Measurements from ENCODE around the gene PJA2. TPM values are rescaled to one million over a fixed set of nuclear protein-coding genes. Genes with fewer than 3 reads are reported as not detected.

Gene PJA2
- polyA plus RNA-seq, 1 experiment, result 109 TPM

DNA sequence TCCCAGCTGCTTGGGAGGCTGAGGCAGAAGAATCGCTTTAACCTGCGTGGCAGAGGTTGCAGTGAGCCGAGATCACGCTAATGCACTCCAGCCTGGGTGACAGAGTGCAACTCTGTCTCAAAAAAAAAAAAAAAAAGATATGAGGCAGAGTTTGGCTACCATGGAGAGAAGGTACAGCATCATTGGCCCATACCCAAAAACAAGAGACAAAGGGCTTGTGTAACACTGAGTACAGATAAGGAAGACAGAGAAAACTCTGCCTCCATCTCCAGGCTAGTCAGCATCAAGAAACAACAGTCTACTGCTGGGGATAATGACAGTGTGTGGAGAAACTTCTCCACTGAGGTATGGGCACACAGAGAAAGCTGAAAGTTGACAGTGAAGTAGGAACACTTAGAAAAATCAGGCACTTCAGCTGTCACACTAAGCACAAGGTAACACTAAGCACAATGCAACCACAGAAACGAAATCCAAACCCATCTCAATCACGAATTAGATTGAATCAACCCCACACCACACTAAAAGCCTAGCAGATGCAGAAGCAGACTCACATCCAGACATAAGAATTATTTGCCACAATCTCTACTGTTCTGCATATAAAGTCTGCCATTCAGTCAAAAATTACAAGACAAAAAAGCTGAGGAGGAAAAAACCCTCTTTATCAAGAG lies 10.5 kb downstream of the PJA2 start:
- H3K4me3 ChIP-seq (ENCODE audit: low read depth, low read length), result no peak overlapping the region
- H3K27ac ChIP-seq (ENCODE audit: low read depth, low read length), result no peak overlapping the region
- ChIA-PET POLR2A (no interaction called here), CTCF (no interaction called here)
- TF ChIP-seq, protein P1, sequence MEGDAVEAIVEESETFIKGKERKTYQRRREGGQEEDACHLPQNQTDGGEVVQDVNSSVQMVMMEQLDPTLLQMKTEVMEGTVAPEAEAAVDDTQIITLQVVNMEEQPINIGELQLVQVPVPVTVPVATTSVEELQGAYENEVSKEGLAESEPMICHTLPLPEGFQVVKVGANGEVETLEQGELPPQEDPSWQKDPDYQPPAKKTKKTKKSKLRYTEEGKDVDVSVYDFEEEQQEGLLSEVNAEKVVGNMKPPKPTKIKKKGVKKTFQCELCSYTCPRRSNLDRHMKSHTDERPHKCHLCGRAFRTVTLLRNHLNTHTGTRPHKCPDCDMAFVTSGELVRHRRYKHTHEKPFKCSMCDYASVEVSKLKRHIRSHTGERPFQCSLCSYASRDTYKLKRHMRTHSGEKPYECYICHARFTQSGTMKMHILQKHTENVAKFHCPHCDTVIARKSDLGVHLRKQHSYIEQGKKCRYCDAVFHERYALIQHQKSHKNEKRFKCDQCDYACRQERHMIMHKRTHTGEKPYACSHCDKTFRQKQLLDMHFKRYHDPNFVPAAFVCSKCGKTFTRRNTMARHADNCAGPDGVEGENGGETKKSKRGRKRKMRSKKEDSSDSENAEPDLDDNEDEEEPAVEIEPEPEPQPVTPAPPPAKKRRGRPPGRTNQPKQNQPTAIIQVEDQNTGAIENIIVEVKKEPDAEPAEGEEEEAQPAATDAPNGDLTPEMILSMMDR (IDR thresholded peaks at IDR 0.05; ENCODE audit: low read depth, low read length), result no peak
- no peaks in the 10 kb centered on the region for H3K27me3 ChIP-seq (ENCODE audit: control insufficient read depth, insufficient read depth, low read length)
- H3K9me3 ChIP-seq (ENCODE audit: control insufficient read depth, insufficient read depth, low read length), result peaks cover 3% of the 10 kb centered on the region; the same call in 1 of the 2 replicates
- no peak for DNase-seq (ENCODE audit: low read depth, low spot score)

DNA sequence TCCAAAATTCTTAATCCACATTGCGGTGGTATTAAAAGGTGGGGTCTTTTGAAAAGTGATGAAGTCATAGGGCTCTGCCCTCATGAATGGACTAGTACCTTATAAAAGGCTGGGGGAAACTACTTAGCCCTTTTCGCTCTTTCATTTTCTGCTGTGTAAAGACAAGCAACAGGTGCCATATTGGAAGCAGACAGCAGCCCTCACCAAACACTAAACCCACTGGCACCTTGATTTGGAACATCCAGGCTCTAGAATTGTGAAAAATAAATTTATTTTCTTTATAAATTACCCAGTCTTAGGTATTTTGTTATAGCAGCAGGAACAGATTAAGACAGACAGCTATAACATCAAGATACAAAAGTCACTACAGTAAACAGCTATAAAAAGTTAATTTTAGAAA lies 12.8 kb downstream of the PJA2 start:
- TF ChIP-seq, protein P1 (IDR thresholded peaks at IDR 0.05; ENCODE audit: low read depth, low read length), result no peak
- CTCF ChIA-PET, result no interaction called here
- POLR2A ChIA-PET, result no interaction called here
- H3K27ac ChIP-seq (ENCODE audit: low read depth, low read length), result no peak overlapping the region
- no peak overlapping the region for H3K4me3 ChIP-seq (ENCODE audit: low read depth, low read length)
- H3K9me3 ChIP-seq (ENCODE audit: control insufficient read depth, insufficient read depth, low read length), result no peaks in the 10 kb centered on the region
- no peaks in the 10 kb centered on the region for H3K27me3 ChIP-seq (ENCODE audit: control insufficient read depth, insufficient read depth, low read length)
- DNase-seq (ENCODE audit: low read depth, low spot score), result no peak

DNA sequence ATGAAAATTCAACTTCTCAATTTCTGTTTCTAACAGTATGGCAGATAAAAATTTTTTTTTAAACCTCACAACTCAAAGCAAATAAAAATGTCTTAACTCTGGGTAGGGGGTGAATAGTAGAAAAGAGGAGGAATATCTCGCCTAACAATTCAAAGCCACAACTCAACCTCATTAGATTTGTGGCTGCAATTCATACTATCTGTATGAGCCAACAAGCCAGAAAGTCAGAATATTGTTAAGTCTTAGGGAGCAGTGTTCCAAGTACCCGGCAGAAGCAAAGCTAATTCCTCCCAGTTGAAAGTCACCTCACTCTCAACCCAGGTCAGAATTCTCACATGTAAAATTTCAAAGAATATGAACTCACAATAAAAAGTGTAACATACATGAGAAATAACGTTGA lies 15.0 kb downstream of the PJA2 start:
- Histone ChIP-seq H3K4me3 (ENCODE audit: low read depth, low read length) (no peak overlapping the region), H3K27ac (ENCODE audit: low read depth, low read length) (no peak overlapping the region), H3K27me3 (ENCODE audit: control insufficient read depth, insufficient read depth, low read length) (no peaks in the 10 kb centered on the region), H3K9me3 (ENCODE audit: control insufficient read depth, insufficient read depth, low read length) (no peaks in the 10 kb centered on the region)
- CTCF ChIA-PET, result no interaction called here
- TF ChIP-seq, protein P1 (IDR thresholded peaks at IDR 0.05; ENCODE audit: low read depth, low read length), result no peak
- DNase-seq (ENCODE audit: low read depth, low spot score), result no peak
- POLR2A ChIA-PET, result no interaction called here

DNA sequence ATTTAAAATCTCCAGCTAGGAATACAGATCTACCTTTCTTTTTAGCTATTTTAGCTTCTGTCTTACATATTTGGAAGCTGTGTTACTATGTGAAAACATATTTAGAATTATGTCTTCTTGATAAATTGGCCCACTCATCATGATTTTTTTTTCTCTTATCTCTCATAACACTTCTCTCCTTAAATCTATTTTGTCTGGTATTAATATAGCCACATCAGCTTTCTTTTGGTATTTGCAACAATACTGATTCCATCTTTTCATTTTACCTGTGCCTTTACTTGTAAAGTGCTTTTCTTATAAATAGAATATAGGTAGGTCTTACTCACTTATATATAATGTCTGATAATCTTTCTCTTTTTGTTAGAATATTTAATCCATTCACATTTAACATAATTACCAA lies 19.6 kb downstream of the PJA2 start:
- no peak for DNase-seq (ENCODE audit: low read depth, low spot score)
- POLR2A ChIA-PET, result interaction anchor here (0.6 kb wide), 1 partner anchor 296 kb away, joined by 4 read pairs; no protein-coding TSS in a partner anchor
- H3K9me3 ChIP-seq (ENCODE audit: control insufficient read depth, insufficient read depth, low read length), result no peaks in the 10 kb centered on the region
- H3K27ac ChIP-seq (ENCODE audit: low read depth, low read length), result no peak overlapping the region
- CTCF ChIA-PET, result no interaction called here
- H3K4me3 ChIP-seq (ENCODE audit: low read depth, low read length), result no peak overlapping the region
- TF ChIP-seq, protein P1 (IDR thresholded peaks at IDR 0.05; ENCODE audit: low read depth, low read length), result no peak
- no peaks in the 10 kb centered on the region for H3K27me3 ChIP-seq (ENCODE audit: control insufficient read depth, insufficient read depth, low read length)

DNA sequence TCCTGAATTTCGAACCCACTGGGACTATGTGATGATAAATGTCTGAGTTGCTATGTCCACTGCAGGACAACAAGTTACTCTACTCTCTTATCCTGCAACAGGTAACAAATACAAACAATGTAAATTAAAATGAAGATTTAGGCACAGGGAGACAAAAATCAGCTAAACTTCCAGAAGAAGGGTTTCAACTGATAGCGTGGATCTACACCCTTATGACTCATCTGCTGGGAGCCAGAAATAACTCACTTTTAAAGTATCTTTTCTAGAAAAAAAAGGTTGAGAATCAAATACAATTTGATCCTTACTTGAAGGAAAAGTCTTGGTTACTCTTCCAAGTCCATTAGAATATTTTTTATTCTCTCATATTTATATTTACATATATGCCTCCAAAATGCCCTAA lies 21.4 kb downstream of the PJA2 start:
- DNase-seq (ENCODE audit: low read depth, low spot score), result no peak
- Histone ChIP-seq H3K27me3 (ENCODE audit: control insufficient read depth, insufficient read depth, low read length) (no peaks in the 10 kb centered on the region), H3K27ac (ENCODE audit: low read depth, low read length) (no peak overlapping the region), H3K4me3 (ENCODE audit: low read depth, low read length) (no peak overlapping the region), H3K9me3 (ENCODE audit: control insufficient read depth, insufficient read depth, low read length) (no peaks in the 10 kb centered on the region)
- ChIA-PET POLR2A (no interaction called here), CTCF (no interaction called here)
- TF ChIP-seq, protein P1 (IDR thresholded peaks at IDR 0.05; ENCODE audit: low read depth, low read length), result no peak
